GM20431 (cell line): ENCODE measurements around the gene SPNS3.

ENCODE experiments used
- in situ Hi-C: fragments of 300-500 bp; cut with MseI, MboI; formaldehyde crosslinking; loops from one replicate; pipeline ENCODE4 v1.15.0; 2020; ENCODE audit warnings: low sequenced_read_pairs; ENCODE audit not compliant: unreplicated experiment

Gene SPNS3

DNA sequence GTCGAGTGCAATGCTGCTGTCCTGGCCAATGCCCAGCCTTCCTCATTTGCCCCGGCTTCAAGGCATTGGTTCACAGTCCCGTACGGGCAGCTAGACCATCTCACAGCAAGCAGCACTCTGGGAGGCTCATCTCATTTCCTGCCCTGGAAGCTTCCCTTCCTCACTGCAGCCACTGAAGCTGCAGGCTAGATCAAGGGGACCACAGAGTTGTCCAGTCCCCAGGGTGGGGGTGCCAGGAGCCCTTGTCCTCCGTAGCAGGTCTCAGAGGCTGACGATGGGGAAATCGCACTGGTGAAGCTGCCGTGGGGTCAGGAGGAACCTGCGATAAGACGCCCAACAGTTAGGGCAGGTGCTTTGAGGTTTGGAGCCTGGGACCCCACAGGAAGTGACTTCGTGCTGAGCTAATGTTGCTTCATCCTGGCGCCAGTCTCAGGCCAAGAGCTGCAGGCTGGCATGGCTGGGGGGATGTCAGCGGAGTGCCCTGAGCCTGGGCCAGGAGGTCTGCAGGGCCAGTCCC lies at the start of gene SPNS3:
Gene SPNS3 (plus strand): TSS at position 426 of the 517 bp plus-strand sequence. CDS start 28 bp downstream, at position 454.
- in situ Hi-C loops = no loop called here

GRCh38 chr17:4386406-4386805 lies 47.3 kb upstream of the SPNS3 start:
- in situ Hi-C loops = no loop called here

- in situ Hi-C loops = no loop called here
These were observed 46.6 kb upstream of the SPNS3 start for GRCh38 chr17:4387137-4387536.

DNA sequence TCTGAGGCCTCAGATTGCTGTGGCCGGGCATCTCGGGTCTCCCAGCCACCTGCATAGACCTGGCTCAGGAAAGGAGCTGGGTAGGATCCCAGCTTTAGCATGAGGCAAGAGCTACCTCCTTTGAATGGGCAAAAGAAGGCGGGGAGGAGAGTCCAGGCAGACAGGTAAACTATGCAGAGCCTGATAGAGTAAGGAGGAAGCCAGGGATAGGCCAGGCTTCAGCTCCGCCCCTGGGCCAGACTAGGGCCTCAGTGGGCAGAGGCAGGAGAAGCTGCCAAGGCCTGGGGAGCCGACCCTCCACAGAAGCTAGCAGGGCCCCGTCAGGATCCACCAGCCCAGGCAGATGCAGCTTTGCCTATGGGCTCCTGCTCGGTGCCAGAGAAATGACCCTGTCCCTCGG lies 44.7 kb upstream of the SPNS3 start:
- in situ Hi-C loops = no loop called here

DNA sequence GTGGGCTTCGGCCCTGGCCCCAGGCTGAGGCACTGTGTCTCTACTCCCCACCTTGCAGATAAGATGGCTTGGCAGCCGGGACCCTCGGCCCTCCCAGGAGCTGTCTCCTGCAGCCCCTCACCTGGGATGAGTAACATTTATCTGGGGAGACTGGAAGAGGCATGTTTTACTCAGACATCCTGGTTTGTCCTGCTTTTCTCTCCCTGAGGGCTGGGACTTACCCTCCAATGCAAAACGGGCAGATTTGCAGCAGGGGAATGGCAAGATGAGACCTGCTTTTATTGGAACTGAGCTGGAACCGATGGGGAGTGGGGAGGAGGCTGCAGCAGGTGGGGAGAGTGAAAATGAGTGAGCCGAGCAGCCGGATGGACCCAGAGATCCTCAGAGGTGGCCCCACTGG lies 39.9 kb upstream of the SPNS3 start:
- in situ Hi-C loops = no loop called here

GRCh38 chr17:4394208-4395110 lies 39.3 kb upstream of the SPNS3 start:
- in situ Hi-C loops = no loop called here

DNA sequence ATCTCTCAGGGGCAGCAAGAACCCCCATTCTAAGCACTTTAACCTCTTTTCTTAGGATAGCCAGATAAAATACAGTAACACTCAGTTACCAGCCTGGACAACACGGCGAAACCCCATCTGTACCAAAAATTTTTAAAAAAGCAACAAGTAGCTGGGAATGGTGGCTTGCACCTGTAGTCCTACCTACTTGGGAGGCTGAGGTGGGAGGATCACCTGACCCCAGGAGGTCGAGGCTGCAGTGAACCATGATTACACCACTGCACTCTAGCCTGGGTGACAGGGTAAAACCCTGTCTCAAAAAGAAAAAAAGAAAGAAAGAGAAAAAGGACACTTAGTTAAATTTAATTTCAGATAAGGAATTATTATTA lies 38.6 kb upstream of the SPNS3 start:
- in situ Hi-C loops = no loop called here

DNA sequence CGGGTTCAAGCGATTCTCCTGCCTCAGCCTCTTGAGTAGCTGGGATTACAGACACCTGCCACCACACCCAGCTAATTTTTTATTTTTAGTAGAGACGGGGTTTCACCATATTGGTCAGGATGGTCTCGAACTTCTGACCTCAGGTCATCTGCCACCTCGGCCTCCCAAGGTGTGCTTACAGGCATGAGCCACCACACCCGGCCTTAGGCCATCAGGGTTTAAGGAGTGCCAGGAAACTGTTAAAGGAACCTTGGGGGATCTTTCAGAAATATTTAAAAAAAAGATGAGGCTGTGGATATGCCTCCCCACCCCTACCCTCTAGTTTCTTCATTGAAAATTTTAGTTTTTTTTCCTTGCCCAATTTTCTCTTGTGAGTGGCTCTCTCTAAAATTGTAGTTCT lies 35.9 kb upstream of the SPNS3 start:
- in situ Hi-C loops = no loop called here

GRCh38 chr17:4405038-4405669 lies 28.6 kb upstream of the SPNS3 start:
- in situ Hi-C loops = no loop called here

GRCh38 chr17:4405699-4406098 lies 28.0 kb upstream of the SPNS3 start:
- in situ Hi-C loops = no loop called here

- in situ Hi-C loops = no loop called here
These were observed 27.4 kb upstream of the SPNS3 start for GRCh38 chr17:4406386-4406785.

GRCh38 chr17:4407216-4407615 lies 26.5 kb upstream of the SPNS3 start:
- in situ Hi-C loops = no loop called here

GRCh38 chr17:4407851-4408250 lies 25.9 kb upstream of the SPNS3 start:
- in situ Hi-C loops = no loop called here

- in situ Hi-C loops = loop anchor here (10.0 kb wide), 1 partner anchor 195 kb away; no protein-coding TSS in a partner anchor
These were observed 24.1 kb upstream of the SPNS3 start for GRCh38 chr17:4409659-4410058.

GRCh38 chr17:4411201-4411600 lies 22.5 kb upstream of the SPNS3 start:
- in situ Hi-C loops = loop anchor here (10.0 kb wide), 1 partner anchor 196 kb away; no protein-coding TSS in a partner anchor

GRCh38 chr17:4412933-4413831 lies 20.6 kb upstream of the SPNS3 start:
- in situ Hi-C loops = loop anchor here (10.0 kb wide), 1 partner anchor 198 kb away; no protein-coding TSS in a partner anchor

GRCh38 chr17:4417129-4417667 lies 16.5 kb upstream of the SPNS3 start:
- in situ Hi-C loops = loop anchor here (10.0 kb wide), 1 partner anchor 202 kb away; no protein-coding TSS in a partner anchor

- in situ Hi-C loops = no loop called here
These were observed 13.0 kb upstream of the SPNS3 start for GRCh38 chr17:4420692-4421131.

DNA sequence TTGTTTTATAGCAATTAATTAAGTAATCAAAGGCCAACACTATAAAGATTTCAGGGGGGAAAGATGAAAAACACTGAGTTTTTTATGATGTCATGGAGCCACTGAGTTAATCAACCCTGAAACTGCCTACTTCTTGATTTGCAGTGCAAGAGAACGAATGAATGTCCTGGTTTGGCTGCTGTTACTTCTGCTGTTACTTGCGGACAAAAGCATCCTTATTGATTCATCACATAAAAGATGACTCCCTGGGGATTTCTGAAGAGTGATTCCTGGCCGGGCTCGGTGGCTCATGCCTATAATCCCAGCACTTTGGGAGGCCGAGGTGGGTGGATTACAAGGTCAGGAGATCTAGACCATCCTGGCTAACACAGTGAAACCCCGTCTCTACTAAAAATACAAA lies 10.9 kb upstream of the SPNS3 start:
- in situ Hi-C loops = no loop called here

DNA sequence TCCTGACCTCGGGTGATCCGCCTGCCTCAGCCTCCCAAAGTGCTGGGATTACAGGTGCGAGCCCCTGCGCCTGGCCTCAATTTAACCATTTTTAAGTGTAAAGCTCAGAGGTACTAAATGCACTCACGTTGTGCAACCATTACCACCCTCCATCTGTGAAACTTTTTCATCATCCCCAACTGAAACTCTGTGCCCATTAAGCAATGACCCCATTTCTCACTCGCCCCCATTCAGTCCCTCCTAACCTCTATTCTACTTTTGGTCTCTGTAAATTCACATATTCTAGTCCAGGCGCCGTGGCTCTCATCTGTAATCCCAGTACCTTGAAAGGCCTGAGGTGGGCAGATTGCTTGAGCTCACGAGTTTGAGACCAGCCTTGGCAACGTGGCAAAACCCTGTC lies 8.3 kb upstream of the SPNS3 start:
- in situ Hi-C loops = no loop called here
